NAMALWA (cell line): ENCODE data around the gene CASTOR1.
A peak's percentile ranks its signal among the peaks of the same experiment; 100 is the strongest.
"Not testable (repeated sequence)": the region's sequence is repeated elsewhere in the genome, so short reads cannot be mapped to it uniquely, and the experiment has no call there.

Source experiments
- DNase-seq: peaks from one replicate; pipeline ENCODE4 v3.0.0-alpha.2; 2015; ENCODE audit warnings: low spot score

The CASTOR1 gene

DNA sequence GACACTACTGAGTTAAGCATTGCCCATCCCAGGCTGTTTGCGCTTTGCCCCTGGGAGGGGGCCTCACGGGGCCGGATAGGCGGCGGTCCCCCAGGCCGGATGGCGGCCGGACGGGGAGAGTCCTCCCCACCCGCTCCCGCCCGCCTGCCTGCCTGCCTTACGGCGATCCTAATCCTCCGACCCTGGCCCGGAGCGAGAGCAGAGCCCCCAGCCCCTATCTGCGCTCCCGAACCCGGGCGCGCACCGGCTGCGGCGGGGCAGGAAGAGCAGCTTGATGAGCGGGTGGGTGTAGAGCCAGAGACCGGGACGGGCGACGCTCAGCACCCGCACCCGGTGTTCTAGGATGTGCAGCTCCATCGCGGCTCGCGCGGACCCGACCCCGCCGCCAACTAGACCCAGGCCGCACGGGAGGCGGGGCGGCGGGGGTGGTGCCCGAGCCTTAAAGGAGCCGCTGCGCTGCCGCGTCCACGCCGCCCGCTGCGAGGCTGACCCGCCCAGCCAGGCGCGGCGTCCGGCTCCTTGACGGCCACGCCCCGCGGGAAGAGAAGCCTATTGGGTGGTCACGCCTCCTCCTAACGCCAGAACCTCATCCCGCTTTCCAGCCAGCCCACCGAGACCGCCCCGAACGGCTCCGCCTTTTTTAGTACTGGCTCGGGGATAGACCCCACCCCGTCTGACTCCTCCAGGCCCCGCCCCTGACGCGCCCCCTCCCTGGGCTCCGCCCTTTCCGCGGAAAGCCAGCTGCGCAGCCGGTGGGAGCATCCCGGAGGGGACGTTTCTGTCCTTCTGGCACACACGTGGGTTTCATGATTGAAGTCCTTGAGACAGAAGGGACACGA is at the start of gene CASTOR1:
Gene CASTOR1, minus strand, starts transcription at position 365 of the 839 bp plus-strand sequence. Its CDS starts 8 bp downstream, at position 357.
- peak; percentile 75 for DNase-seq

DNA sequence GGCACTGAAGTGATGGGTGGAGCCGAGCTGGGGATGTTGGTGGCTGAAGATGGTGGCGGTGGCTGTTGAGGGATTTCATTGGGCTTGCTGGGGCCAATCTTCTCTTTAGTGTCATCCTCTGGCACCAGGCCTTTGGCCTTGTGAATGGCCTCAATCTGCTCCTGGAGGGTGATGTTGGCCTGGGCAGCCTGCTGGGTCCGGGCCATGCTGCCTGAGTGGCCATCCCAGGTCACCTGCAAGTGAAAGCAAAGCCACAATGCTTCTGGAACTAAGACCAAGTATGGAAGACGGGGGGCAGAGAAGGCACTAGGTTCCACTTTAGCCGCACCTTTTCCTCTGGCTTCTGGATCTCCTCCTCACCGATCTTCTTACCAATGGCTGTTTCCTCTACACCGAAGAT is 49.5 kb upstream of the CASTOR1 start:
- DNase-seq: no peak

DNA sequence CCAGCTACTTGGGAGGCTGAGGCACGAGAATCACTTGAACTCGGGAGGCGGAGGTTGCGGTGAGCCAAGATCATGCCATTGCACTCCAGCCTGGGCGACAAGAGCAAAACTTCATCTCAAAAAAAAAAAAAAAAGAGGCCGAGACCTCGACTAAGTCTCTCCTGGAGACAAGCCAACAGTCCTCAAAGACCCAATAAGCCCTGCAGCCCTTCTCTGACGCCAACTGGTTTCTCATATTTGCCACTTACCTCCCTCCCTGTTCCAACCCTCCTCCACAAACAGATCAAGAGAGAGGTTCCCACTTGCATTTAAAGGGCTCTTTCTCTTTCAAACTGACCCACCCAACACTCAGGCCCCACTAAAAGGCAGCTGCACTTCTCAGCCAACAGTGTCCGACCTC is 49.0 kb upstream of the CASTOR1 start:
- not testable (repeated sequence) for DNase-seq

DNA sequence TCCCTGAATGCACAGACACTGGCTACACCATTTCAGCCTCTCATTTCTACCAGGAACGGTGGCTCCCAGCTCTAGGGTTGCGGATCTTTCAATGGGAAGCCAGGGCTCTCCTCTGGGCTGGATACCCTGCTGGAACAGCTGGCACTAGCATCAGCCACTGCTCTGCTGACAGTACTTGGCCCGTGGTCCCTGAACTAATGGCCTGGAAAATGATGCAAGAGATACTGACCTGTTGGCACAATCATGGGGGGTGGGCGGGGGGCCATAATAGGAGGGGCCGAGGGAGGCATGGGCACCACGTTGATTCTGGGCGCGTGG is 48.1 kb upstream of the CASTOR1 start:
- no peak for DNase-seq

DNA sequence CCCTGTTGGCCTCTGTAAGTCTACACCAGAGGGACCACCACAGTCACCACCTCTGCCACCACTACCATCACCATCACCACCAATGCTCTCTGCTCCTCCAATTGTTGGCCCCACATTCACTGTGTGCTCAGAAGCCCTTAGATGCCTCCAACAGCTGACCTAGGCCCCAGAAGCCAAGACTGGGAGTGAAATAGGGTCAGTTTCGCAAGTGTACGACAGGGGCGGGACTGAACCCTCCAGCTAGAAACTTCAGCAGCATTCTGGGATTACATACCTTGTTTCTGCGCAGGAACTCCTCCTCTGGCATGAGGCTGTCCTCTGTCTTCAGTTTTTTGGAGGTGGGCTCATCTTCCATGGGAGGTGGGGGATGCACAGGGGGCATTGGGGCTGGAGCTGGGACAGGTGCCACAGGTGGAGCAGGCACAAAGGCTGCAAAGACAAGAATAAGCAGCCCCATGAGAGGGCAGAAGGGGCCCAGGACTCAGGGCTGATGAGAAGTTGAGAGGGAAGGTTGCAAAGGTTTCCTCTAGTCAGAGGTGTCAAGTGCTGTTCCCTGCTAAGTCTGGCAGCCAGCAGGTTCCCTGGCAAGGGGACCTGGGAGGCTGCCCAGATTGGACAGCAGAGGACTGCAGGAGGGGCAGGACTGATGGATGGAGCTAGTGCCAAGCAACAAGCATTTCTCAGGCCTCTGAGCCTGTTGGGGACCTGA is 47.6 kb upstream of the CASTOR1 start:
- no peak for DNase-seq

DNA sequence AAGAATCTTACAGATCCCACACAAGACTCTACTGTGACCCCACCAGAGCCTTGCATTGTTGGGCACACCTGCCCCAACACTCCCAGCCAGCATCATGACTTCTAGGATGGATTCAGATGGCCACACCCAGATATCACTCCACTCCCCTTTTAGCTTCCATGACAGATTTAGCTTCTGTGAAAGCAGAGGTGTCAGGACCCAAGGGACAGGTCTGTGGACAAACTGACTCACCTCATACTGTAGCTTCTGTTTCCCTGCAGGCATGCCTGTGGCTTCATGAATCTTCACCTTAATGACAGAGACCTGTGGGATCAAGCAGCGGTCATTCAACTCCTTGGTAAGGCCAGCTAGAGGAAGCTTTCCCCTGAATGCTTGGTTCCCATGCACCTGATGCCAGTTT is 45.9 kb upstream of the CASTOR1 start:
- no peak for DNase-seq

DNA sequence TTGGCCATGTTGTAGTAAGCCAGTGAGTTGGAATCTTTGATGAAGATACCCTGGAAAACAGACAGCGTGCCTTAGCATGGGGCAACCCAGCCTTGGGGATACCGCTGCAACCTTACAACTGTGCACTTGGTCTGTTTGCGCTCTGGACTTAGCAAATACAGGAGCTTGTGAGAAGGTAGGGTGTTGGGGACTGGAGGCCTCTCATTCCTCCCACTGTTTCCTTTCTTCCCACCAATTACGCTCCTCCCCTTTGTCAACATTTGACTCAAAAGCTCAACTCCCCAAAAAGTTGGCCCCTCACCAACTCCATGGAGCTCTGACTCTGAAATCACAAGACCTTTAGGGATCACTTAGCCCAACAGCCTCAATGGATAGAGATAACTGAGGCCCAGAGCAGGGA is 45.3 kb upstream of the CASTOR1 start:
- no peak for DNase-seq

DNA sequence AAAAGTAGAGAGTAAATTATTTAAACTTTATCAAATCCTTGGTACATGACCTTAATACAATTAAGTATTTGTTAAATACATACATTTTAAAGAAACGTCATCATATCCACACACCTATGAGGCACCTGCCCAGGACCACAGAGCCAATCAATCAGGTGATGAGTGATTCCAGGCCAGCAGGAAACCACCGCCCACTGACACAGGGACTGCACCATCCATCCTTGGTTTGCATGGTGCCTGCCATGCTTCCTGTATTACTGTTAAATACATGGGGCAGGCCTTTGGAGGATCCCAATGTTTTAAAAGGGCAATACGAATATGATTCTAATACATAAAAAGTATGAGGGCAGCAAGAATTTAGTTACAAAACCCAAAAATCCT is 44.4 kb upstream of the CASTOR1 start:
- DNase-seq: no peak

DNA sequence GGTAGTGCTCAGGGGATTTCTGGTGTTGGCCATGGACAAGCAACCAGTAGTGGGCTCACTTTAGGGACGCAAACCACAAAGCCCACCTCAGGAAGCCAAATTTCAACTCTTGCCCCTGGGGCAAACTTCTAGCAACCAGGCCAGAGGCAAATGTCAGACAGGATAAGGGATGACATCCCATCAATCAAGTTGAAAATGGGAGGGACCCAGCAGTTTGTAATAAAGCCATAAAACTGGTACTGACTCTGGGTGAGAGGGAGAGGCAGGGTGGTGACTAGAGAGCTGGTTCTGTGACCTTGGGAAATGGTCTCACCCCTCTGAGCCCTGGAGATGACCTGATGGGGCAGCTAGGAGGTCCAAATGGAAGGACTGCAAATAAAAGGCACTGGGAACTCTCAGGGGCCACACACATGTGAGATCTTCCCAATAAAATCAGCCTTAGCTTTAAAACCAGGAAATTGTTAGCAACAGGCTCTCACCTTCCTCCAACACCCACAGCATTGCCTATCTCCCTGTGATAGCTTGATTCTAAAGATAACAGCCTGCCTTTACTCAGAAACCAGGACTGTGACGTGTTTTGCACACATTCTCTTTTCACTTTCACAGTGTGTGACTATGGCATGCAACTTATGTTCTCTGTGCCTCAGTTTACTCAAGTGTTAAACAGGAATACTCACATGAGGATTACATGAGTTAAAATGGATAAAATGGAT is 43.8 kb upstream of the CASTOR1 start:
- DNase-seq: no peak

DNA sequence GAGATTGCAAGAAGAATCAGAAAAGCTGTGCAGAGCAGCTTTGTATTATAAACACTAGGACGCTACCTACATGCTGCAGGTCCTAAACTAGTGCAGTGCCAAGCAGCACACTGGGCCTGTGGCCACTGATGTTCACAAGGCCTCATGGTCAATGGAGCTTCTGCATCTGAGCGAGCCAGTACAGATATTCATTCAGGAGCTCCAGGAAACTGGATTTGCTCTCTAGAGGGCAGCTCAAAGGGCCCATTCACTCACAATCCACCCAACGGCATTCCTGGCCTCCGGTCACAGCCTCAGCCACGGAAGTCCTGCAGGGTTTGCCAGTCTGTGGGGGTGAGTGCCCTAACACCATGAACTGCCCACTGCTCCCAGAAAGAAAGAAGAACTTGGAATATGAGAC is 43.2 kb upstream of the CASTOR1 start:
- no peak for DNase-seq

DNA sequence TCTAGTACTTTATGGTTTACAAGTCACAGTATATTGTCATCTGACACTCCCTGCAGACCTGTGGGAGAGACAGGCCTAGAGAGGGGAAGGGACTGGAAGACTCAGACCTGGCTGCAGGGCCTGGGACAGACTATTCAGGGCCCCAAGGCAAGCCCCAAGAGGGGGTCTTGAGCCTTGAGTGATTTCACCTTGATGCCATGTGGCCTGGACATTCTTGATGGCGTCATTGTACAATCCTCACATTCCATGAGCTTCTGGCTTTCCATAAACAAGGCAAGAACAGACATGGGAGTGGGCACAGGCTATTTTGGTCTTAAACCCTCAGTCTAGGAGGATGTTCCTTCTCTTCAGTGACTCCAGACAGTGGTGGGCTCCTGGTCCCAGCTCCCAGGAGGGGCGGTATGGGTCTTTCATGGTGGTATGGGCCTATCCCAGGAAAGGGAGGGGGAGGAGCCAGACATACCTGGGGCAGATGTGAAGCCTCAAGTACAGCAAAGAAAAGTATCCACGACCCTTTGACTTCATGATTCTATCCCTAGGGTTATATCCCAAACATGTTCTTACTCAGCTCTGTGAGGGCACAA is 39.3 kb upstream of the CASTOR1 start:
- DNase-seq: no peak

DNA sequence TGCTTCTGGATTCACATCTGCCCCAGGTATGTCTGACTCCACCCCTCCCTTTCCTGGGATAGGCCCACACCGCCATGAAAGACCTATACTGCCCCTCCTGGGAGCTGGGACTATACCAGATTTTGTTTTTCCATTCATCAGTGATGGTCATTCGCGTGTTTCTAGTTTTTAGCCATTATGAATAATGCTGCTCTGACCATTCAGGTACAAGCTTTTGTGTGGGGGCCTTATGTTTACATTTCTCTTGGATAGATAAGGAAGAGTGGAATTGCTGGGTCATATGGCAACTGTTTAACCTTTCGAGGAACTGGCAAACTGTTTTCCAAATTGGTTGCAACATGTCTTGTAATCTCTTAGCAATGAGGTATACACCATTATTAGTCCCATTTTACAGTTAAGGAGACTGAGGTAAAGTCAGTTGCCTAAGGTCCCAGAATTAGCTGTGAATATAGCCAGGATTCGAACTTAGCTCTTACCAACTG is 38.6 kb upstream of the CASTOR1 start:
- DNase-seq: no peak

DNA sequence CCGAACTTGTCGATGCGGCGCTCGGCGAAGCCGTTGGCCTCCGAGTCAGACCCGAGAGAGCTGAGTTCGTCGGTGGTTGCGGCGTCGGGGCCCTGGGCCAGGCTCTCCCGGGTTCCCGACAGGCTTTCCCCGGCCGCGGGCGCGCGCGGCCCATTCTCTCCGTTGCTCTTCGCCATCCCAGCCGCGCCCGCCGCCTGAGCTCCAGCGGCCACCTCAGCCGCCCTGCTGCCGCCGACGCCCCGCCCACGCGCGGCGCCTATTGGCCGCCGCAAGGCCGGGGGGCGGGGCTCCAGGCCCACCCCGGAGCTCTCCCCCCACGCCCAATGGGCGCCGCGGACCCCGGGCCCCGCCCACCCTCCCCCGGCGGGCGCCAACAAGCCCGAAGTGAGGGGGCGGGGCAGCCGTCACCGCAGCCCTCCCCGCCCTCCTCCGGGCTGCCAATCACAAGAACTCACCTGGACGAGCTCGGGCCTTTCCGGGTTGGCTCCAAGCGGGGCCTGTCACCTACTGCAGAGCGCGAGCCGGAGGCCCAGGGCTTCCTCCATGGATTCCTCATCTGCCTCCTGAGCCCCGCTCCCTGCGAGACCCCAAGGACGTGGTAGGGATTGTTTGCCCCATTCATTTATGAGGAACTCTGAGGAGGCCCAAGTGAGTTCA is 37.5 kb upstream of the CASTOR1 start, which contains the start of gene TBC1D10A:
Gene TBC1D10A, minus strand, starts transcription at position 236 of the 657 bp plus-strand sequence. Its CDS starts 60 bp downstream, at position 176.
- DNase-seq: peak; percentile 95

DNA sequence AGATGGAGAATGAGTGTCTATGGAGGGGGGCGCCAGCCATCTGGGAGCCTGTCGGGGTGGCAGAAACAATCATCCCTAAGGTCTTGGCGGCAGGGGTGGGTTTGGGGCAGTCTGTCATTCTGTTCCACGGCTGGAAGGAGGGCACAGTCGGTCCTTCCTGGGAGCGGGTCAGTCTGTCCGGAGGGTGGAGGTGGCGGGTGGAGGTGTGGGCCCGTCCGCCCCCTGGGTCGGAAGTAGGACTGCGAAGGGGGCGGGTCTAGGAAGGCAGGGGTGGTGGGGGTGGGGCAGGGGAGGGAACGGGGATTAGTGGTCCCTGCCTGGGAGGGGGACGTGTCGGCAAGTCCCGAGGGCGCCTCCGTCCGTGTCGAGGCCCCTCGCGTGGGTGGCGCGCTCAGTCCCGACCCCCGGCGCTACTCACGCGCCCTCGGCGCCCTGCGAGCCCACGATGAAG is 37.0 kb upstream of the CASTOR1 start:
- DNase-seq: no peak

DNA sequence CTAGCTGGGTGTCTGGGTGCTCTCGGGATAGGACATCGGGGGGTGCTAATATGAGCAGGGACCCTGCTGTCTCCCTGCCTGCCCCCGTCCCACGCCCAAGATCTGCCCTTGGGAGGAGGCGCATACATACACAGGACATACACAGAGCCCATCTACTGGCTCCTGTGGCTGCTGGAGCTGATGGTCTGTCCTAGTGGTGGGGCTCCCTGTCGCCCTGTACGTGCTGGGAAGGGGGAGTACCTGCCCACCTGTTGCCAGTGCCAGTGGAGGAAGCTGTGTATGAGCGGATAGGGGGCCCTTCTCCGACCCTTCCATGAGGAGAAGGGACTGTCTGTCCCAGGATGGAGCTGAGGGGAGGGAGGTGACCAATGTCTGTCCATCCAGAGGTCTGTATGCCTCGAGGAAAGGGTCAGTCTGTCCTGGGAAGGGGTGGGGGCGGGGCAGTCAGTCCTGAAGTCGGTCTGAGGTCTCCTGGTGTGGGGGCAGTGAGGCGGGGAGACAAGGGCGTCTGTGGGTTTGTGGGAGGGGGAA is 36.5 kb upstream of the CASTOR1 start:
- DNase-seq: no peak

DNA sequence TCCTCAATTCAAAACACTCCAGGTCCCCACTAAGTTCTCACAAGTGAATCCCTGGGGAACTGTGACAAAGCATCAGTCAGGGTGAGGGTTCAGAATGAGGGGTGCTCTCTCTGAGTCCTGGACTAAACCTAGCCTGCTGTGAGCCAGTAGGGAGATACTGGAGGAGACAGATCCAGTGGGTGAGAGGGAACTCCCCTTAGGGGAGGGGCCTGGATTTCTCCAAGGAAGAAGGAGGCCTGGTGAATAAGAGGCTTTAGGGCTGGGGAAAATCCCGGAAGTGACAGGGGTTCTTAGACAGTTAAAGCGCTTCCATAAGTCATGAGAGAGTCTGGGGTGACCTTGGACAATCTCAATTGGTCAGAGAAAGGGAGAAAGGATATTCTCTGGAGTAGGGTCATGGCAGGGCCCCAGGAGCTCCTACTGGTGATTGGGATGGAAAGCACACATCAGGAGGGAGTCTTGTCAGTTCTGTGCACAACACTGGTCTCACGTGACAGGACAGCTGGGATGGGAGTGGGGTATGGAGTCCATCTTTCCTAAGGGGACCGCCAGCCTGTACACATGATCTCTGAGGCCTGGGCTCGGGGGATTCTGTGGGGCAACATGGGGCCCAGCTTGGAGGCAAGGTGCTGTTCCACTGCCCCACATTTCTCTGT is 35.9 kb upstream of the CASTOR1 start:
- DNase-seq: no peak

DNA sequence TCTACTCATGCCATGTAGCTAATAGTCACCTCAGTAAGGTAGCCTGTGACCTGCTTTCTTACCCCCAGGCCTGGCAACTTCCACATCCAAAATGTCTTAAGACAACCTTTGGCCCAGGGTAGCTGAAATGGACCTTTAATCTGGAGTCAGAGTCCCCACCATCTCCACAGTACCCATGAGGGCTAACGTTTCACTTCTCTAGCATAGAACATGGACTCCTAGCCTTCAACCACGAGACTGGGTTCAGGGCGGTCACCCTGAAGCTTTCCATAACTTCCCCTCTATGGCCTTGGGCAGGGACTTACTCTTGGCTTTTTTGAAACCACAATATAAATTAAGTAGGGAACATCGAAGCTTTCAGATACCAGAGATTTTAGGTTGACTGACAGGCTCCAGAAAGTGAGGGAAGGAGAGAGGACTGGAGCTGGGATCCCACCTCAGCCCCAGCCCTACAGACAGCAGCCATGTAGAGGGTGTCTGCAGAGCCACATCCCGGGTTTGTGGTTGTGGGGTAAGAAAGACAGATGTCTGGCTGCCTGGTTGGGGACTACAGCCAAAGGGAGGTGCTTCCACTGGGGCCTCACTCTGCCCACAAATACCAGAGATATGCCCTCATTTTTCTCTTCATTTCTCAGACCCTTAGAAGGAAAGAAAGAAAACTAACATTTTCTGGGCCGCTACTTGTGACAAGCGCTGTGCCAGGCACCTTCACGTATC is 34.9 kb upstream of the CASTOR1 start:
- DNase-seq: no peak

DNA sequence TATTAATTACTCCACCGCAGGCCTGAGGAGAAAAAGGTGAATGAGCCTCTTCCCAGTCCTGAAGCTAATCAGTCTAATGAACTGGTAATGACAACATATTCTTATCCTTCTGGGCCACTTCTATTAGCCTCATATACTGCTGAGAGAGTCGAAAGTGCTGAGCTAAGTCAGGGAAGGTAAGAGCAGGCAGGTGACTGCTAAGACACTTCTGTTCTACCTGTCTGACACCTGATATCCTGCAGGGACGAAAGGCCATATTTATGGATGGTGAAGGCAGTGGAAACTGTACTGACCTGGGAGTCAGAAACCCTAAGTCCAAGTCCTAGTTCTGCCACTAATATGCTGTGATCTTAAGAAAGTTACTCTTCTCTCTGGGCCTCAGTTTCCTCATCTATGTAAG is 33.9 kb upstream of the CASTOR1 start:
- DNase-seq: no peak

DNA sequence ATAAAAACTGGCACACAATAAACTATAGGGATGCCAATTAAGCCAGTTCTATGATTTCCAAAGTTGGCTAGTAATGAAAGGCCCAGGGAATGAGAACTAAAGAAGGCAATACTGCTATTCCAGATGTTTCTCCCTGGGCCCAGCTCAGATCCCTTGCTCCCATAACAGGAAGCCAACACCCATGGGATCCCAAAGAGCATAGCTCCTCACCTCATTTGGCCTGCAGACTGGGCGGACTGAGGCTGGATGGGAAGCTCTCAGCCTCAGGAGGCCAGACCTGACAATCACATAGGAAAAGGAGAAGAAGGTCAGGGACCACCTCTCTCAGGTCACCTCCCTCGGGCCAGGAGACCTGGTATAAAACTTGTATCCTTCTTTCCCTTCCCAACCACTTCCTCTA is 32.2 kb upstream of the CASTOR1 start:
- DNase-seq: no peak

DNA sequence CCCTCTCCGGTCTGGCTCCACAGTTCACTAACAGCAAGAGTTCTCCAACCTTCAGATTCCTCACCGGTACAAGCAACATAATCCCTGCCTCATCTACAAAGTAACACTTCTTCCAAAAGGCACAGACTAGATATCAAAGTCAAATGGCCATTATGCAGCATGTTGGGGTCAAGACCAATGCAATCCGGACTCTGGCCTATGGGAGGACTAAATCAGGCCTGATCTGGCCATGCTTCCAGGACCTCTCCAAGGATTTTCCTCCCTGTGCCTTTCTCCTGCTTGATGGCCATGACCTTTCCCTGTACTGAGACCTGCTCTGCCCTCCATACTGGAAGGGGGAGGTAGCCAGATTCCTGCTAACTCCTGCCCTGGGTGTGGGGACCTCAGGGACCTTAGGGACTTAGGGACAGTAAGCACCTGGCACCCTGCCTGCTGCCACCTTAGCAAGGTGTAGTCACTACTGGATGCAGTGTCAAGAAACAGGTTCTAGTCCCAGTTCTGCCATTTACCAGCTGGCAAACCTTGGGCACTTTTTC is 30.8 kb upstream of the CASTOR1 start:
- DNase-seq: no peak
